Epithelial cell of proximal tubule (primary cell): ENCODE measurements around the gene NR2C2. TPM values are rescaled to one million over a fixed set of nuclear protein-coding genes. Genes with fewer than 3 reads are reported as not detected.
A peak's percentile ranks its signal among the peaks of the same experiment; 100 is the strongest.

Experiments
- DNase-seq: peaks from one replicate; pipeline ENCODE4 v3.0.0-alpha.2; 2011; ENCODE audit warnings: low read depth
- H3K4me3 ChIP-seq: 2 replicates; pipeline ENCODE4 v1.5.1; 2011; ENCODE audit warnings: low read depth, mild to moderate bottlenecking, low read length
- CTCF ChIP-seq: conservative IDR thresholded peaks from 2 replicates; pipeline ENCODE4 v1.5.1; 2012; ENCODE audit warnings: low read depth, mild to moderate bottlenecking, low read length
- total RNA-seq: library from RNA; depleted of rRNA; stranded (reverse); fragments of >200 nt; gene quantifications from 2 replicates; pipeline ENCODE4 v1.2.3, GENCODE V29; 2015

The NR2C2 gene
- total RNA-seq, 1 donor from 2014 or later = 16.3 TPM

GRCh38 chr3:14921811-14922705, 25.3 kb upstream of the NR2C2 start:
- no peak for TF ChIP-seq CTCF
- H3K4me3 ChIP-seq = no peak overlapping the region
- DNase-seq = no peak

- no peak for TF ChIP-seq CTCF
- no peak overlapping the region for H3K4me3 ChIP-seq
- no peak for DNase-seq
Observed at GRCh38 chr3:14922863-14923262, 24.5 kb upstream of the NR2C2 start.

- no peak for DNase-seq
Observed at GRCh38 chr3:14923476-14923875, 23.9 kb upstream of the NR2C2 start.

GRCh38 chr3:14925729-14926591, 21.4 kb upstream of the NR2C2 start:
- TF ChIP-seq CTCF = peak; percentile 84
- DNase-seq = peak; percentile 30

More at GRCh38 chr3:14923476-14923875, 23.9 kb upstream of the NR2C2 start:
- no peak overlapping the region for H3K4me3 ChIP-seq
- TF ChIP-seq CTCF = no peak

GRCh38 chr3:14926592-14926991, 20.8 kb upstream of the NR2C2 start:
- no peak overlapping the region for H3K4me3 ChIP-seq
- no peak for TF ChIP-seq CTCF
- no peak for DNase-seq

More at GRCh38 chr3:14925729-14926591, 21.4 kb upstream of the NR2C2 start:
- H3K4me3 ChIP-seq = no peak overlapping the region

- H3K4me3 ChIP-seq = no peak overlapping the region
- no peak for TF ChIP-seq CTCF
- DNase-seq = no peak
Observed at GRCh38 chr3:14927308-14927707, 20.1 kb upstream of the NR2C2 start.
